Lower leg skin (tissue), 4 donors: ENCODE measurements around the gene GPRC5C. TPM values are rescaled to one million over a fixed set of nuclear protein-coding genes. Genes with fewer than 3 reads are reported as not detected.

Experiments used
- DNase-seq, 2 donors: peaks; one replicate each; pipeline ENCODE4 v3.0.0-alpha.2; 2019; ENCODE audit warnings: low spot score in 2 of 2
- H3K4me3 ChIP-seq: fragments of 200-600 bp; sonication (generic); 2 replicates; pipeline ENCODE4 v1.5.1; 2017; ENCODE audit warnings: mild to moderate bottlenecking, low read depth; ENCODE audit not compliant: poor library complexity, severe bottlenecking
- CTCF ChIP-seq, 3 donors: fragments of 450-650 bp; IDR thresholded peaks; one replicate each; pipeline ENCODE4 v1.5.1; 2016; ENCODE audit warnings: antibody characterized with exemption in 3 of 3, mild to moderate bottlenecking in 3 of 3, moderate library complexity in 2 of 3
- POLR2A ChIP-seq, 2 donors: fragments of 450-650 bp; IDR thresholded peaks; one replicate each; pipeline ENCODE4 v1.6.1; 2016 to 2017; ENCODE audit warnings: antibody characterized with exemption in 2 of 2, mild to moderate bottlenecking in 1 of 2, moderate library complexity in 1 of 2
- WGBS, 2 donors: methylation state at CpG; one replicate each; pipeline ENCODE4 v1.1.5; 2018; 5-methylcytosine and 5-hydroxymethylcytosine counted together
- intact Hi-C: fragments of 100-400 bp; cut with DNase I; formaldehyde crosslinking; loops from one replicate; pipeline ENCODE4 v1.15.0; 2023; ENCODE audit warnings: low total_unique reads
- total RNA-seq, 4 donors: library from RNA; depleted of rRNA; stranded (reverse); fragments of >200 nt; gene quantifications; one replicate each; pipeline ENCODE4 v1.1.0, GENCODE V29; 2016

The GPRC5C gene
- total RNA-seq, 4 donors from 2014 or later: 80.3 to 147 (median 99.1) TPM

GRCh38 chr17:74472890-74473289, 41.0 kb downstream of the GPRC5C start:
- WGBS, 2 donors: 59 to 78% methylated on average over 4 of the region's 4 CpGs
- TF ChIP-seq POLR2A (IDR thresholded peaks at IDR 0.05): no peak
- no peak for TF ChIP-seq CTCF (IDR thresholded peaks at IDR 0.05)
- no peak for DNase-seq

DNA sequence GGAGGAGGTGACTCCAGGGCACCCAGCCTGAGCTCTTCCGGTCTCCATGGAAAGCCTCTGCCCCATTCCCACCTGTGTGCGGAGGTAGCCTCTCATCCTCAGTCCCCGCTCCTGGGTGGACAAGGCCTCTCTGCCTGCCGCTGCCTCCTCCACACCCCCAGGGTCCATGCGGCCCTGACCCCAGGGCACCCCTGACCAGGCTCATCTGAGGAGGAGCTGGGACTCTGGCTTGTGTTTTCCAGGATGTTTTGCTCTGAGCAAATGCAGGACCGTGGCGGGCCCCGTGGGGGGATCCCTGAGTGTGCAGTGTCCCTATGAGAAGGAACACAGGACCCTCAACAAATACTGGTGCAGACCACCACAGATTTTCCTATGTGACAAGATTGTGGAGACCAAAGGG, 41.4 kb downstream of the GPRC5C start:
- no peak for DNase-seq
- no peak overlapping the region for H3K4me3 ChIP-seq
- intact Hi-C loops: no loop called here
- no peak for TF ChIP-seq CTCF (IDR thresholded peaks at IDR 0.05)
- no peak for TF ChIP-seq POLR2A (IDR thresholded peaks at IDR 0.05)
- whole genome bisulfite sequencing, 2 donors: 84 to 89% methylated on average over 8 of the region's 8 CpGs

More at GRCh38 chr17:74472890-74473289, 41.0 kb downstream of the GPRC5C start:
- H3K4me3 ChIP-seq: no peak overlapping the region
- intact Hi-C loops: no loop called here

DNA sequence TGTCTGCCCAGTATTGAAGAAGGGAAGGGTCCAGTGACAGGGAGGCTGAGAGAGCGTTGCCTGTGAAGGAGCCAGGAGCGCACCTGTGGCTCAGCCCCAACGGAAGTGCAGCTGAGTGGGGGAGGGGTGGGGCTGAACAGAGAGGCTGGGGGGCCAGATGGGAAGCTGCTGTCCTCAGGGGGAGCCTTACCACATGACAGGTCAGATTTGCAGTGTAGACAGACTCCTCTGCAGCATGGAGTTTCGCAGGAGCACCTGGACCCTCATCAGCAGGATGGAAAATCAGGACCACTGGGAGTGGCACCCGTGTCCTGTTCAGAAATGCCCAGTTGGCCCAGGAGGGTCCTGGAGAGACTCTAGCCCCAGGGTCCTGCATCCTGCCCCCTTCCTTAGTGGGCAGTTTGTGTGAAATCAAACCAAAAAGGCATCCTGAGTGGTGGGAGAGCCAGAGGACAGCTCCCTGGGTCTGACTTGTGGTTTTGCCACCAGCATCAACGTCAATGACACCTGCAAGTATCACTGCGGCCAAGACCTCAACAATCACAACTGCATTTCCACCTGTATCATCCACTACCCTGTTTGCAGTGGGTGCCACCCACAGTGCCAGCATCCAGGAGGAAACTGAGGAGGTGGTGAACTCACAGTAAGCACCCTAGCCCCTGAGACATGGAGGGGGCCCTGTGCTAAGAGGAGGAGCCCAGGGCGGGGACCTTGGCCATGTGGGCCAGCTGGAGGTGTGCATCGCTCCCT, 42.3 kb downstream of the GPRC5C start:
- no peak overlapping the region for H3K4me3 ChIP-seq
- WGBS, 2 donors: 58 to 68% methylated on average over 8 to 9 of the region's 9 CpGs
- intact Hi-C loops: no loop called here
- DNase-seq: no peak
- no peak for TF ChIP-seq CTCF (IDR thresholded peaks at IDR 0.05)

DNA sequence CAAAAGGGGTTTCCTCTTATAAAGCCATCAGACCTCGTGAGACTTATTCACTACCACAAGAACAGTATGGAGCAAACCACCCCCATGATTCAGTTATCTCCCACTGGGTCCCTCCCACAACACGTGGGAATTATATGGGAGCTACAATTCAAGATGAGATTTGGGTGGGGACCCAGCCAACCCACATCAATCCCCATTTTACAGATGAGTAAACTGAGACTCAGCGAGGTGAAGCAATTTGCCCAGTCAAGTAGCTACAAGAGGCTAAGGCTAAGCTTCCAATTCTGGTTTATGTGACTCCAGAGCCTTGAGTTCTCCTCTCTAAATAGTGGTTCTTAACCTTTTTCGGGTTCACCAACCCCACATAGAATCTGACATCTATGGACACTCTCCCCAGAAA, 43.3 kb downstream of the GPRC5C start:
- no peak for TF ChIP-seq POLR2A (IDR thresholded peaks at IDR 0.05)
- TF ChIP-seq CTCF (IDR thresholded peaks at IDR 0.05): no peak
- no peak for DNase-seq
- WGBS, 2 donors: 77 to 87% methylated on average over 4 of the region's 4 CpGs
- no peak overlapping the region for H3K4me3 ChIP-seq
- intact Hi-C loops: no loop called here

GRCh38 chr17:74477411-74477810, 45.5 kb downstream of the GPRC5C start:
- H3K4me3 ChIP-seq: no peak overlapping the region
- DNase-seq: no peak
- no peak for TF ChIP-seq CTCF (IDR thresholded peaks at IDR 0.05)
- TF ChIP-seq POLR2A (IDR thresholded peaks at IDR 0.05): no peak
- intact Hi-C loops: no loop called here
- WGBS, 2 donors: 78 to 85% methylated on average over 4 of the region's 4 CpGs
